Measurements from ENCODE around the gene PARM1.

Gene PARM1

DNA sequence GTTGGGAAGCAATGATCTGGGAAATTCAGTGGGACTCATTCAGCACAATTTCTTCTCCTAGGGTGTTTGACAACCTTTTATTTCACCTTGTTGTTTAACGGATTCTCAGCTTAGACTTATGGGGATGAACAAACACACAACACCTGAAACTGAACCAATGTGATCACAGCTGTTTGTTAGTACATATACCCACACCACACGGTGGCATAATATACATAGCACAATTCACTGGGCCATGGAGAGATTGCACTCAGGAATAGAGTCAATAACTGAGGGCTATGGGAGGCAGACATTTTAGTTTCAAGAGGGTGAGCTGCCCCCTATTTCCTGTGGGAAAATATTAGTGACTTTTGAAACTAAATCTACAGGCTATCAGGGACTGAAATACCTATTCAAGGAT, 148.0 kb downstream of the PARM1 start:
- no peak for DNase-seq (ENCODE audit: low spot score)

DNA sequence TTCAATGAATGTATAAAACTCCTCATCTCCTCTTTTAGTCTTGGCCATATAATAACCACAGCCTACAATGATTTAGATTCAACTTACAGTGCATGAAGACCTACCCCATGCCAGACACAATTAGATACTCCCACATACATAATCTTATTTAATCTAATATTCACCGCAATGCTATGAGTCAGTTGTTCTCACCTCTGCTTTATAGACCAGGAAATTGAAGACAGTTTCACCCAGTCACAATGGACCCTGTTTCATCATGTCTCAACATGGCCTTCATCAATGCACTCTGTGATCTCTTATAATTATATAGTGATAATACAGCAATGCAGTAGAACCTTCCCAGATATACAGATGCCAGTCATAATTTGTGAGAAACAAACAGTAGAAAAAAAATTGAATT, 148.6 kb downstream of the PARM1 start:
- DNase-seq (ENCODE audit: low spot score): no peak

DNA sequence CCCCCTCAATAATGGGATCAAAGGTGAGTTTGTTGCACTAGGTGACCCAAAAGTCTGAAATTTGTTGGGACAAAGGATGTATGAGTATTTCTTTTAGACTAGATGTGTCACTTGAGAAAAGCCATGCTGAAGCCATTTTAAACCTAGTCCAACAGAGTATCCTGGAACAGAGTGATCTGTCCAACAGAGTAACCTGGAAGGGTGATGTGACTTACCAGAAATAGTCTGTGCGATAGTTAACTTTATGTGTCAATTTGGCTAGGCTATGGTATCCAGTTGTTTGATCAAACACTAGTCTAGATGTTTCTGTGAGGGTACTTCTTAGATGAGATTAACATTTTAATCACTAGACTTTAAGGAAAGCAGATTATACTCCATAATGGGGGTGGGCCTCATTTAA, 154.5 kb downstream of the PARM1 start:
- DNase-seq (ENCODE audit: low spot score): no peak

DNA sequence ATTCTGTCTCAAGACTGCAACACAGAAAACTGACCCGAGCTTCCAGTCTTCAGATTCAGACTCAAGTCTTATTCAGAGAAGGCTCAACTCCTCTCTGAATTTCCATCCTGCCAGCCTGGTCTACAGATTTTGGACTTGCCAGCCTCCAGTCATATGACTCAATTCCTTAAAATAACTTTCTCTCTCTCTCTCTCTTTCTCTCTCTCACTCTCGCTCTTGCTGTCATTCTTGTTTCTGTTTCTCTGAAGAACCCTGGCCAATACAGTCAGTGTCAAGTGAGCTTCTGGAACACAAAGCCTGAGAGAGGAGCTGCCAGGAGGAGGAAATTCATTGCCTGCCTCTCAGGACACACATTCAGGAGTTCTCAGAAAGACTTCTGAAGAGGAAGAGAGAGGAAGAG, 154.9 kb downstream of the PARM1 start:
- no peak for DNase-seq (ENCODE audit: low spot score)

DNA sequence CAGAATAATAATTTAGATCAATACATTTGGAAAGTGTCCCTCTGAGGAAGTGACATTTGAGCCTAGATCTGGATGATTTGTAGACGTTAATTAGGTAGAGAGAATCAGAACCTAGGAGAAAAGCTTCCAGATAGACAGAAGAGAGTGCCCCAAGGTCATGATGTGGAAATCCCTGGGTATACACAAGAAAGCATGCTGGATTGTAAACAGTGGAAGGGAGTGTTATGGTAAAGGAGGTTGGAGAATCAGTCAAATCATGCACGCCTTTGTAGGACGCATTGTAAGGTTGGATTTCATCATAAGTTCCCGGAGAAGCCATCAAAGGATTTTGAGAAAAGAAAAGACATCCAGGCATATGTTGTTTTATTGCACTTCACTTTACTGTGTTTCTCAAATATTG, 156.3 kb downstream of the PARM1 start:
- DNase-seq (ENCODE audit: low spot score): no peak

DNA sequence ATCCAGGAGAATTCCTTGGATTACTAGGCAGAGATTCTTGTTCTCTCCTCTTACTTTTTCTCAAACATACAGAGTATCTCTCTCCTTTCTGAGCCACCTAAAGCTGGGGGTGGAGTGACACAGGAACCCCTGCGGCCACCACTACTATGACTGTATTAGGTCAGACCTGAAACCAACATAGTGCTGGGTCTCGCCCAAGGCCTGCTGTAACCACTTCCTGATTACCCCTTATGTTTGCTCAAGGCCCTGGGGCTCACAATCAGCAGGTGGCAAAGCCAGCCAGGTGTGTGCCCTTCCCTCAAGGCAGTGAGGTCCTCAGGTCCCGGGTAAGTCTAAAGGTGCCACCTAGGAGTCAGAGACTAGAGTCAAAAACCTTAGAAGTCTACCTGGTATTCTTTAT, 166.4 kb downstream of the PARM1 start:
- DNase-seq (ENCODE audit: low spot score): no peak

Measured in NAMALWA (cell line).